Measurements from ENCODE around the gene SMAD7.

SMAD7 gene

DNA sequence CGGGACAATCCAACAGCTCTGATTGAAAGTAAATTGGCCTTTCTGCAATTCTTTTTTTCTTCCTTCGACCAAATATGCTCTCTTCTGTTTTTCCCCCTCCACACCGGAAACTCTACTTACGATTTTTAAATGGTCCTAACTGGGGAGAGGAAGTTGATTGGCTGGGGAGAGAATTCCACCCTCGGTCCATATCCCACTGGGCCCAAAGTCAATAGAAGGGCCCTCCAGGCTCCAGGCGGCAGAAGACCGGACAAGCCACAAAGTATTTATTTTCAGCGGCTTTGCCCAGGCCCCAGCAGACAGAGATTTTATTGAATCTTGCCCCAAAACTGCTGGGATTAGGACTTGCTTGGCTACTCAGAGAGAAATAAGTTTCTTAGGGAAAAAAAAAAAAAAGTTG is 37.1 kb upstream of the SMAD7 start:
- no peak for DNase-seq (ENCODE audit: low spot score)
- no peak for FAIRE-seq

DNA sequence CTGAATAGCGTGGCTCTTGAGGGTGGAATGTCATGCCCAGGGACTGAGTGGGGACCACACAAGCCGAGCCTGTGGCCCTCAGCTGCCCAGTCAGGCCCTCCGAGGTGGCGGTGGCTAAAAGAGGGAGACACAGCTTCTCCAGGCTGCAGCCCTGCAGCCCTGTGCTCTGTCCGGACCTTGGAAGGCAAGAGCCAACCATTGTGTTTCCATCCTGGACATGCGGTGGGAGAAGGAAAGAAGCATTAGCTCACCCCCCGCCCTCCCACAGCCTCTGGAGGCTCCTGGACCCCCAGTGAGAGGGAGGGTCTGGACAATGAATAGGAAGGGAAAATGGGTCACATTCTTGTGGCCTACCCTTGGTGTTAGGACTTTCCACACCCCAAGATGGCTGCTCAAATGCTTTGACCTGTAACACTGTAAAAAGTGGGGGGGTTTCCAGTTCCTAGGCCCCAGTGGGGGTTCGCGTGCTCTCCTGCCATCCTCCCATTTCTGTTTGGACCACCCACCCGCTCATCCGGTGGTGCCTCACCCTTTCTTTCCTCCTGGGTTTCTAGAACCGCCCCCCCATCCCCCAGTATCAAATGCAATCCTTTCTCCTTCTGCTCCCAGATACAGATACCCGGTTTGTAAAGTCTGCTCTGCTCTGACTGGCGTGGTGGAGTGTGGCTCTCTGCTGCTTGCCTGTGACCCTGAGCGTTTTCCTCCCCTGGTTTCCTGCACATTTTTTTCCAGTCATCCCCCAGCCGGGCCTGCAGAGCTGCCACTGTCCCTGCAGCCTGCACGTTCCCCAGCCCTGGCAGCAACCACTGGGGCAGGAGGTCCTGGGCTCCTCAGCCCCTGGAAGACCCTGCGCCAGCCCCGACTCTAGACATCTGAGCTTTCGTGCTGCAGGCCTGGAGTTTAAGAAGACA is 36.3 kb upstream of the SMAD7 start:
- no peak for FAIRE-seq
- no peak for DNase-seq (ENCODE audit: low spot score)

DNA sequence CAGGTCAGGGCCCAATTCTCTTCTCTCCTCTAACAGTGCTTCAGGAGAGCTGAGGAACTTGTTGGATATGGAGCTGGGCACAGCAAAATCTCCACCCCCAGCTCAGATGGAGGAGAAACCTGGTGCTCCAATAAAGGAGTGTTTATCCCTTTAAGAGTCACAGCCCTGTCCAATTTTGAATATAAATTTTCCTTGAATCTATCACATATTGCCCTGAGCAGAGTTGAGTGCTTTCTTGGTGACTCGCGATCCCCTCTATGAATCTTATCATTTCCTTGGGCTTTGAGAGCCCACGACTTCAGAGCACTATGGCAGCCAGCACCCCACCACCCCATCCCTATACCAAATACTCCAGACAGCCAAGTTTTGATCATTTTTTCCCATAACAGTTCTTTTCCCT is 34.4 kb upstream of the SMAD7 start:
- FAIRE-seq (no peak), DNase-seq (ENCODE audit: low spot score) (no peak)

DNA sequence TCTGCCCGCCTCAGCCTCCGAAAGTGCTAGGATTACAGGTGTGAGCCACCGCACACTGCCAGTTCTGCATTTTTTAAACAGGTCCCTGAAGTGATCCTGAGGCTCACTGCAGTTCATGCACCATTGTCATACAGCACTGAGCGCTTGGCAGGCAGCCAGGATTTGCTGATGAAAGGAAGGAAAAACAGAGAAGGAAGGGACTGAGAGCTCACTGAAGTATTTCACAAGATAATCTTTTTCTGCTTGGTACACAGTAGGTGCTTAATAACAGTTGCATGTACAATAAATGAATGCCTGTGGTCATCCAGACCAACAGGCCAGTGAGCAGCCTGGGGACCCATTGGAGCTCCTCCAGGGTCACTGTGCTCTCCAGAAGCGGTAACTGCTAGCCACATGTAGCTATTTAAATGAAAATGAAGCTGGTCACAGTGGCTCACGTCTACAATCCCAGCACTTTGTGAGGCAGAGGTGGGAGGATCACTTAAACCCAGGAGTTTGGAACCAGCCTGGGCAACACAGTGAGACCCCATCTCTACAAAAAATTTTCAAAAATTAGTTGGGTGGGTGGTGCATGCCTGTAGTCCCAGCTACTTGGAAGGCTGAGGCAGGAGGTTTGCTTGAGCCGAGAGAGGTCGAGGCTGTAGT is 33.1 kb upstream of the SMAD7 start:
- FAIRE-seq (no peak), DNase-seq (ENCODE audit: low spot score) (peak; percentile 16)

DNA sequence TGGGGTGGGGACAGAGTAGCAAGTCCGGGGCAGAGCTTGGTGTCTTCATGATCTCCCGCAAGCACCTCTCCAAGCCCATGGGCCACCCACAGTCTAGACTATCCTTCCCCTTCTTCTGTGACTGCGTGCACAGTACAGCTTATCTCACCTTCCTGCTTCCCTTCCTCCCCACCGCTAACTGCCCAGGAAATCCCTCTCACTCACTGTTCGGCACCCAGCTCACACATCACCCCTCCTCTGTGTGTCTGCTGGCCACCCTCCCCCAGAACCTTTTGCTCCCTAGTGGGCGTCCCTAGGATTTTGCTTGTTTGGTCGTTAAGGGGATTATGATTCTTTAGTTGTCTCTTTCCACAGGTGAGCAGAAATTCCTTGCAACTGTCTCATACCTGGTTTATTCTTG is 31.5 kb upstream of the SMAD7 start:
- DNase-seq (ENCODE audit: low spot score) (no peak), FAIRE-seq (no peak)

DNA sequence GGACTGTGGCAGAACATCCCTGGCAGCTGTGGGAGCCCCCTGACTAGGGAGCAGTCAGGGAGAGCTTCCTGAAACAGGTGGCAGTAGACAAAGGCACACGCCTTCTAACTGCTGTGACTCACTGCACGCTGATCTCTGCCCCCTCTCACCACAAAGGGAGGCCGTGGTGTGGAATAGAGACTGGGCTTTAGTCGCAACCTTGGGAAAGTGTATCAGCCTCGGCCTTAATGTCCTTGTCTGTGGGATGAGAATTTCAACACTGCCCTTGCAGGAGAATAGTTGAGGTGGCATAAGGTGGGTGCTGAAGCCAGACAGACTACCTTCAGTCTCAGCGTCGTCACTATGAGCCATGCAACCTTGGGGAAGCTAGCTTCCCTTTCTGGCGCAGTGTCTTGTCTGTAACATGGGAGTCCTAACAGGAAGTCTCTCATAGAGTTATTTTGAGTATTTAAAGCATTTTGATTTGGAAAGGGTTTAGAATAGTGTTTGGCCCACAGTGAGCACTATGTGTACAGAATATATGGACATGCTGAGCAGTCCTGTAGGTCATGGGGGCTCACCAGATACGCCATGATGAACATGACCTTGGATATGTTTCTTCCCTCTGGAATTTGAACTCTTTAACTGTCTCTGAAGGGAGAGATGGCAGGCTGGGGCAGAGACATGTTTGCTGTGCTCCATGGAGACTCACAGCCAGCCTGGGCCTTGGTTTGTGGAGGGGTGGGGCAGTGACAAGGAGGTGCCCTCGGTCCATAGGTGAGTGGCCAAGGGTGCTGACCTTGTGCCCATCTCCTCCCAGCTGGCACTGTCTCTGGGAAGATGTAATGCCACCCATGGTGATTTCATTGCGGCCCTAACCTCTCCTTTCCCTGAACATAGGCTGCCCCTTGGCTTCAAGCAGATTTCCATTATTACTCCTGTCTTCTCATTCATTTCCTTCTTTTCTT is 29.5 kb upstream of the SMAD7 start:
- DNase-seq (ENCODE audit: low spot score) (peak; percentile 31), FAIRE-seq (no peak)

DNA sequence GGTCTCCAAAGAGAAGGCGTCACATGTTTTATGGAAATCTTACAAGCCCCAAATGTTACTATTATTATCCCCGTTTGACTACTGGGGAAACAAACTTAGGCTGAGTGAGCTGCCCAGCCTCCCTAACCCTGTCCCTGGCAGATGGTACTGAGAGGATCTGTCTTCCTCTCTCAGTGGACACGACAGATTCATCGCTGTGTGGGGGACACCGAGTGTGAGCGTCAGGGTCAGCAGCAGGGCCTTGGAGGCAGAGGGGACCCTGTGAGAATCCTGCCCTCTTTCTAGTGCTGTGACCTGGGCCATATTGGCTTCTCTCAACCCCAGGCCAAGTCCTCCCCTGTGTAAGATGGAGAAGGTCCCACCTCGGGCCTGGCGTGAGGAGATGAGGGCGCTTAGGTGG is 27.1 kb upstream of the SMAD7 start:
- FAIRE-seq (no peak), DNase-seq (ENCODE audit: low spot score) (no peak)

DNA sequence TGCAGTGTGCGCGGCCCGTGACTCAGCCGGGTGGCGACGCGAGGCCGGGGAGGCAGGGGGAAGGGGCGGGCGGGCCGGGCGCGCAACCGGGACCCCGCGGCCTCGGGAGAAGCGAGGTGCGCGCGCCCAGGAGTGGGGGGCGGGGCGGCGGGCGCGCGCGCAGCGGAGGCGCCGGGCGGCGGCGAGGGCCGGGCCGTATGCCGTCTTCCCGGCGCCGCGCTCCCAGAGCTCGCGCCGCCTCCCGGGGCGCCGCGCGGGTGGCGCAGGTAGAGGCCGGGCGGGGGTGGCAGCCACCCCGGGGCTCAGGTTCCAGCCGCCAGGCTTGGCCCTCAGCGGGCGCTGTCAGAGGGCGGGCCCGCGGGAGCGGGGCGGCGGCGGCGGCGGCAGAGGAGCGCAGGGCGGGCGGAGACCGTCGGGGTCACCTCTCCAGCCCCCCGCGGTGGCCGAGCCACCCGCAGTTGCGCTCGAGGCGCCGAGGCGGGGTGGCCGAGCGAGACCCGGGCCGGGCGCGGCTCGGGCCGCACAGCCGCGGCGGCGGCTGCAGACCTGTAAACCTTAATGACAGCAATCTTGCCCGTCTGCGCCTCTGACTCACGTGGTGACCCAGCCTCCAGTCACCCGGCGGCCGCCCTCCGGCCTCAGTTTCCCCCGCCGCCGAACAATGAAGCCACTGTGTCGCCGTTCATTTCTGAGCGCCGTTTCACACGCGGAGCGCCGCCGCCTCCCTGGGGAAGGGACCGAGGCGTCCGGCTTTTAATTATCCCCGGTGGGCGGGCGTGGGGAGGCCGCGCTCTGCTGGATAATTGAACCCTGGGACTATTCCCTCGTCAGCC is 25.3 kb upstream of the SMAD7 start:
- FAIRE-seq: no peak
- DNase-seq (ENCODE audit: low spot score): peak; percentile 41

DNA sequence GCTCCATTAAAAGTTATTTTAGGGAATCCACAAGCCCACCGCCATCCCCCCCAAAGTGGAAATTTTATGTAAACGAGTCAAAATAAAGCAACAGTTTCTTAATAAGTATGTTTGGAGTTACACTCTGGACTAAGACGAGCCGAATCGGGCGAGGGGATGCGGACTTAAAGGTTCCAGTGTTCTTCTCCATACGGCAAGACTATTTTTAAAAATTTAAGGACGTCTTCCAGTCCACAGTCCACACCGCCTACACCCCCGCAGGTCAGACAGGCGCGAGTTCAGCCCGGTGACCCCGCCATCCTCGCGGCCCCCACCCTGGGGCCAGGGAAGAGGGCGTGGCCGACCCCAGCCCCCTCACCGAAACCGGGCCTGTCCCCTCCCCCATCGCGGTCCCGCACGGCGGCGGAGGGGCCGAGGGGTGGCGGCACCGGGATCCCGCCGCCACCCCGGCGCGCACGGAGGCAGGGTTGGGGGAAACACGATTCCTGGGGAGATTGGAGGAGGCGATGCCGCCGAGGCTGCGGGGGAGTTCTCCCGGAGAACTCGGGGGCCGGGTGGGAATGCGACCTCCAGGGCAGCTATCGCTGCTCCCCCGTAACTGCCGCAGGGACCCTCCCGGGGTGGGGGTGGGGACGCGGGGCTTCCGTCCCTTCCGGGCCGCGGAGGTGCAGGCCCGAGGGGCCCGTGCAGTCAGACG is 24.5 kb upstream of the SMAD7 start:
- no peak for DNase-seq (ENCODE audit: low spot score)
- FAIRE-seq: no peak

DNA sequence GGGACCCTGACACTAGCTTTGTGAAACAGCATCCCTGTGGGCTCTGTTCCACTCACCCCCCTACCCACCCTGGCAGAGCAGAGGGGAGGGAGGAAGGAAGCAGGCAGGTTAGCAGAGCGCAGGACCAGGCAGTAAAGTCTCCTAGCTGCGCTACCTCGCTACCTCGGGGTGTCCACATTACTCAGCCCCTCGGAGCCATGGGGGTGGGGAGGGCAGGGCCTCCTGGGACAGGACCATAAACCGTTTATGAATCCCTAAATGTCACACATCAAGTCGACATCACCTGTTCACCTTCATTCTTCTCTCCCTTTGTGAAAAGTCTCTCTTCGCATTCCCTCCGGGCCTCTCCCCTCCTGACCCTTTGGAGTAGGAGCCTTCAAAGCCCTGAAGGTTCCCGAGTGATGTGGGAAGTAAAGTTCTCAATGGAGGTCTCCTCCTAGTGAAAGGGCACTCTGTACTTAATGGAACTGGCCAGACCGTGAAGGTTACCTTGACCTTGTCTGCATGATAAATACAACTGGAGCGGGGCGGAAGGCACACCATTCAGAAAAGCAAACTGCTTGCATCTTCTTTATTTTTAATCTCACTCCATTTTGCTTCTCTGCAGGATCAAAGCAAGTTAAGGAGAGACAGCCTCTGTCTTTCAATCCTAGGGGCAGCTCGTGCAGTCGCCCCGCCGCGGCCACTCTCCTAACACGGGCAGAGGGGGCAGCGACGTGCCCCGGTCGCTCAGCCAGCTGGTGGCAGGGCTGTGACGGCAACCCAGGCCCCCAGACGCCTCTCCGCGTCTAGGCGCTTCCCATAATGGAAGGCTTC is 23.7 kb upstream of the SMAD7 start:
- FAIRE-seq: no peak

DNA sequence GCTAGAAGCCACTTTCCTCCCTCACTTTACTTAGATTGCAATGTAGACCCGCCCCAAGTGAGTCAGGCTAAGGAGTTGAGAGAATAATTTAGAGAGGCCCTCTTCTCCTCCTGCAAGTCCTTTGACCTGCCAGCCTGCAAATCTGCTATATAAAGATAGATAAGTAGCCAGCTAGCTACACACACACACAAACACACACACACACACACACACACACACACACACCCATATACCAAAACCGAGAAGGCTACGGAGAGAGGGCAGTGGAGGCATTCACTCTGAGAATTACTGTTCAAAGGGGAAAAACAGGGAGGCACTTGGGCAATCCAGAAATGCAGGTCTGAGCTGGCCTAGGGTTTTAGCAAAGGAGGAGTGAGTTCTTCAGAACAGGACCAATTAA is 23.0 kb upstream of the SMAD7 start:
- FAIRE-seq (no peak), DNase-seq (ENCODE audit: low spot score) (no peak)

More for the DNA sequence above, 23.7 kb upstream of the SMAD7 start:
- DNase-seq (ENCODE audit: low spot score): no peak

DNA sequence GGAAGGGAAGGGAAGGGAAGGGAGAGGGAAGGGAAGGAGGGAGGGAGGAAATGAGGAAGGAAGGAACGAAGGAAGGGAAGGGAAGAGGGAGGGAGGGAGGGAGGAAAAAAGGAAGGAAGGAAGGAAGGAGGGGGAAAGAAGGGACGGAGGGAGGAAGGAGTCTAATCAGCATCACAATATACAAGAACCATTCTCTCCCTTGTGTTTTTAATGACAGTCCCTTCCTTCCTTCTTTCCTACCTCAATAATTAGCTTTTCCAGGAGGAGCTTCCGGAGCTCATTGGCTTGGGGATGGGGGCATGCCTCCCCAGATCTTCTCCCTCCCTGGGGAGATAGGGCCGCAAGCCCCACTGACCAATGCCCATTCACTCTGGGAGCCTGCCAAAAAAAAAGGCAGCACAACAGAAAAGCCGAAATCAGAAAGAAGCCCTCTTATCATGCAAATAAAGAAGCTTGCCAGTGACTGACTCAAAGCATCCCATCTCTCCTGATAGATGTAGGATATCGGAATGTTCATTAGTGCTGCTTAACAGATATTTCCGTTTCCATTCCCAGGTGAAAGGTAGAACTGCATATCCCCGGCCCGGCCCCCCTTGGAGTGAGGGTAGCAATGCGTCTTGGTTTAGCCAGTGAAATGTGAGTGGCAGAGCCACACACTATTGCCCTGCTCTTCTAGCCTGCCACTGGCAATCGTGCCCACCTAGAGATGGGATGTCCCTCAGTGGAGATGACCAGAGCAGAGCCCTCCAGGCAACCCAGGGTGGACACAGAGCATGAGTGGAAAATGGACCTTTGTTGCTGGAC is 17.8 kb upstream of the SMAD7 start:
- FAIRE-seq (no peak), DNase-seq (ENCODE audit: low spot score) (no peak)

DNA sequence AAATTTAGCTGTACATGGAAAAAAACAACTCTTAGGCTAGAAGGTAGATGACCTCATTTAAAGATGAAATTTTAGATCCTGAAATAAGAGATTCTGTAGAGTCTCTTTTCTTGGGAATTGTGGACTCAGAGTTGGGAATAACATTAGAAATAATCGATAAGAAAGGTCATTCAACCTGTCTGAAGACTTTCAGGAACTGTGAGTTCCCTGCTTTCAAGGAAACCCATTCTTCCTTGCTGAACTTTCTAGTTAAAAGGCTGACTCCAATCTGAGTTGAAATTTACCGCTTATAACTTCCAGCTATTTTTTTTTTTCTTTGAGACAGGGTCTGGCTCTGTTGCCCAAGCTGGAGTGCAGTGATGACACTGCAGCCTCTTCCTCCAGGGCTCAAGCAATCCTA is 16.8 kb upstream of the SMAD7 start:
- no peak for FAIRE-seq
- no peak for DNase-seq (ENCODE audit: low spot score)

DNA sequence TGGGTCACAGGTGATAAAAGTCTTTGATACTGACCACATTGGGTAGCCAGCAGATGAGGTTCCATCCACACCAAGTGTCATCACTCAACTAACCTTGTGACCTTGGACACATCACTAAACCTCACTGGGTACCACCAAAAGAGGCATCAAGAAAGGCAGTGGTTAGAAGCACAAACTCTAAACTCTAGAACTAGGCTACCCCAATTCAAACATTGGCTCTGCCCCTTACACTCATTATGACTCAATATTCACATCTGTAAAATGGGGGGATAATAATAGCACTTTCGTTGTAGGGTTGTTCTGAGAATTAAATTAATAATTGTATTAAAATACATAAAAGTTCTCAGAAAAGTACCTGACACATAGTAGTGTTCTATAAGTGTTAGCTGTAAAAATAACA is 15.8 kb upstream of the SMAD7 start:
- DNase-seq (ENCODE audit: low spot score) (no peak), FAIRE-seq (no peak)

DNA sequence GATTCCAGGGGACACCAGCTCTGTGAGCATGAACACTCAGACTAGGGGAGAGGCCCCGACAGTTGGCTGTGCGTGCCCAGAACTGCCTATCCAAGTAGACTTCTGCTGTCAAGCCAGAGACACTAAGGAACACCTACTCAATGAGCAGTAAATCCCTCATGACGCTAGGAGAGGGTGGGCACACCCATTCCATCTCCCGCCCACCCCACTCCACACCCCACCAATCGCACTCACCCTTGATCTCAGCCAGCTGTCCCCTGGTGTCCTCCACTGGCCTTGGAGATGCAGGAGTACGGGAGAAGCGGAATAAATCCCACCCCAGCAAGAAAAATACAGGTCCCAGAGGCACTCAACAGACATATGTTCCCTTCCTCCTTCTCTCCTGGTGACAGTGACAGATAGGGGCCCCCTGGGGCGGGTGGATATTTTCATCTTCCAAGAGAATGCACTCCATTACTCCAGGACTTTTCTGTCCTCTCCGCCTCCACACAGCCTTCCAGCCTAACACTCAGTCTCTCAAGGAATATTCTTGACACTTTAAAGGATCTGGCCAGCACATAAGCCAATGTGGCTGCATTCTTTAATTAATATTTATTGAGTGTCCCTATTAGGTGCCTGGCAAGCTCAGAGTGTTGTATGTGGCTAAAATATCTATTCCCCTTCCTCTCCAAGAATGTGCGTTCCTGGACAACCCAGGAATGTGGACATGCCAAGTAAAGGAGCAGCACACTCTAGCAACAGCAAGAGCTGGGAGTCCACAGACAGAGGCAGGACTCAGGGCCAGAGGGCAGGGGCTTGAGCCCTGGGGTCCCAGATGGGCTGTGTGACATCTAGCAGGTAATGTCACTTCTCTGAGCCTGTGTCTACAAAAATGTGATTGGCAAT is 13.1 kb upstream of the SMAD7 start:
- FAIRE-seq: no peak
- no peak for DNase-seq (ENCODE audit: low spot score)

DNA sequence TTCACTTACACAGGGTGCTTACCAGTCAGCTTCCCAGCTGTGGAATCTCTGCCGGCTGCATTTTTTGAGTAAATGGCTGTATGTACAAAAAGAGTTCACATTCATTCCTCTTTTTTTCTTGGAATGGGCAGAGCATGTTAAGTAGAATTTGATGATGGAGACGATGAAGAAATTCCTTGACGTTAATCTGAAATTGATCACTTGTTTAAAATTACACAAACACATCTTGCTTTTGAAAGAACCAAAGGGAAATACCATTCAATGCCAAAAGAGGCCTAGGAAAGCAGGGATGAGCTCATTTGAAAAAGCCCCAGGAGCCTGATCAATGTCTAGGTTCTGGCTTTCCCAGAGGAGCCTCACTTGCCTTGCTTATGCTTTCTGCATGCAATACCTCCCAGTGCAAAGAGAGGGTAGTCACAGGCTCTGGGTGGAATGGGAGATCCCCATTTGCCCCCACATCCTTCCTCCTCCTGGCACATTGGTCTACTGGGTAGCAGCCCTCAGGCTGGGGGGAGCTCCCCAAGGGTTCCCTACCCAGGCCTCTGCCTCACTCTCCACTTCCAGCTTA is 12.3 kb upstream of the SMAD7 start:
- FAIRE-seq (no peak), DNase-seq (ENCODE audit: low spot score) (no peak)

DNA sequence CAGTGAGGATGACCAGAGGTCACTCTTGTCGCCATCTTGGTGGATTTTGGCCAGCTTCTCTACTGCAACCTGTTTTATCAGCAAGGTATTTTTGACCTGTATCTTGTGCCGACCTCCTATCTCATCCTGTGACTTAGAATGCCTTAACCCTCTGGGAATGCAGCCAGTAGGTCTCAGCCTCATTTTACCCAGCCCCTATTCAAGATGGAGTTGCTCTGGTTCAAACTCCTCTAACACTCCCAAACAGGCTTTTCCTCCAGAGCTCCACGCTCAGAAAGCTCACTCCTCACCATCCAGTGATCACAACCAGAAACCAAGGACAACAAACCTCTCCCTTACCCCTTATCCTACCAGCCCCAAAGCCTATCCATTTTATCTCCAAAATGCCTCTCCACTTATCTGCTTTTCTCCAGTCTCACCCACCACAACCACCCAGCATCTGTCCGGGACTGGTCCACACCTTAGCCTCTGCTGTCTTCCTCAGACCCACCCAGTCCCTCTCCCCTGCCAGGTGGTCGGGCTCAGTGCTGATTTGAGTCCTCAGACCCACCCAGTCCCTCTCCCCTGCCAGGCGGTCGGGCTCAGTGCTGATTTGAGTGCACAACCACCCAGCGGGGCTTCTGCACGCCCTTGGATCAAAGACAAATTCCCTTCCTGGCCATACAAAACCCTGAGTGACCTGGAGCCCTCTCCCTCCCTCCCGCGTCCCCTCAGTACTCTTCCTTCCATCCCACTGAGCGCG is 11.7 kb upstream of the SMAD7 start:
- no peak for FAIRE-seq

More for the DNA sequence above, 11.7 kb upstream of the SMAD7 start:
- no peak for DNase-seq (ENCODE audit: low spot score)

Data from RCC 7860 (cell line).